SH-SY5Y (cell line): ENCODE measurements around the gene TMEM135.

Source experiments
- GATA2 ChIP-seq: IDR thresholded peaks from 2 replicates; pipeline ENCODE4 v1.6.1; 2011; ENCODE audit warnings: mild to moderate bottlenecking, low read depth, low read length
- GATA3 ChIP-seq: IDR thresholded peaks from 2 replicates; pipeline ENCODE4 v1.6.1; 2011; ENCODE audit warnings: low read depth, mild to moderate bottlenecking, low read length, moderate library complexity

DNA sequence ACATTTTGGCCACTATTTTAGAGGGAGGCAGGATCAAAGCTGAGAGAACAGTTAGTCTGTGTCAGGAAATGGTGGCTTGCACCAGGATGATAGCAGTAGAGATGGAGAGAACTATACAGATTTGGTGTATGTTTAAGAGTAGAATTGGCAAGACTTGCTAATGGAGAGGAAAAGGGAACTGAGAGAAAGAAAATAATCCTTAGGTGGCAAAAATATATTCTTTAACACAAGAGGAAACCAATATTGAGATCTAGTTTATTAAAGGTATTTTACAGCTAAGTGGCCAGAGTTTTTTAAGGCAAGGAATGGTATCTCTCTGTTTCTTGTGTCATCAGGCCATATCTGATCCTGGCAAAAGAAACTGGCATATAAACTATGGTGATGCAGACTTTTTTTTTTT lies 278.8 kb downstream of the TMEM135 start:
- no peak for TF ChIP-seq GATA2
- no peak for TF ChIP-seq GATA3
